Neural progenitor cell (in vitro differentiated cells): ENCODE measurements around the gene PRICKLE1. TPM values are rescaled to one million over a fixed set of nuclear protein-coding genes. Genes with fewer than 3 reads are reported as not detected.

Experiments
- DNase-seq: peaks from one replicate; pipeline ENCODE4 v3.0.0-alpha.2; 2016; ENCODE audit warnings: low spot score
- H2AFZ ChIP-seq: fragments of 200-600 bp; sonication (generic); replicated peaks from 2 replicates; pipeline ENCODE4 v1.6.1; 2016; ENCODE audit warnings: antibody characterized with exemption
- H3F3A ChIP-seq: fragments of 200-600 bp; sonication (generic); 2 replicates; pipeline ENCODE4 v1.6.1; 2016; ENCODE audit warnings: antibody characterized with exemption, low read depth
- H3K27ac ChIP-seq: fragments of 200-600 bp; sonication (generic); 2 replicates; pipeline ENCODE4 v1.5.1; 2016; ENCODE audit warnings: mild to moderate bottlenecking
- H3K27me3 ChIP-seq: fragments of 200-600 bp; sonication (generic); 2 replicates; pipeline ENCODE4 v1.6.1; 2016; ENCODE audit warnings: mild to moderate bottlenecking, moderate library complexity
- H3K36me3 ChIP-seq: fragments of 200-600 bp; sonication (generic); 2 replicates; pipeline ENCODE4 v1.5.1; 2016
- H3K4me1 ChIP-seq: fragments of 200-600 bp; sonication (generic); 2 replicates; pipeline ENCODE4 v1.6.1; 2016; ENCODE audit warnings: mixed run types
- H3K4me2 ChIP-seq: fragments of 200-600 bp; sonication (generic); 2 replicates; pipeline ENCODE4 v1.6.1; 2016
- H3K4me3 ChIP-seq: fragments of 200-600 bp; sonication (generic); 2 replicates; pipeline ENCODE4 v1.5.1; 2016
- H3K79me2 ChIP-seq: fragments of 200-600 bp; sonication (generic); 2 replicates; pipeline ENCODE4 v1.6.1; 2016; ENCODE audit warnings: low read depth
- H3K9ac ChIP-seq: fragments of 200-600 bp; sonication (generic); 2 replicates; pipeline ENCODE4 v1.6.1; 2016
- H3K9me3 ChIP-seq: fragments of 200-600 bp; sonication (generic); 2 replicates; pipeline ENCODE4 v1.5.1; 2016; ENCODE audit warnings: low read depth
- H4K20me1 ChIP-seq: fragments of 200-600 bp; sonication (generic); 2 replicates; pipeline ENCODE4 v1.6.1; 2016; ENCODE audit warnings: low read depth
- H3K27ac Mint-ChIP-seq: 3 replicates; pipeline ENCODE4 v1.8.0; 2021; ENCODE audit warnings: mixed read lengths
- H3K27me3 Mint-ChIP-seq: 2 replicates; pipeline ENCODE4 v1.8.0; 2022; ENCODE audit warnings: low read depth, mild to moderate bottlenecking, inconsistent platforms, moderate library complexity, mixed read lengths; ENCODE audit not compliant: insufficient read depth
- H3K36me3 Mint-ChIP-seq: 3 replicates; pipeline ENCODE4 v1.8.0; 2021; ENCODE audit warnings: mixed read lengths
- H3K4me1 Mint-ChIP-seq: 3 replicates; pipeline ENCODE4 v1.8.0; 2021; ENCODE audit warnings: mixed read lengths
- H3K4me3 Mint-ChIP-seq: 3 replicates; pipeline ENCODE4 v1.8.0; 2021; ENCODE audit warnings: mild to moderate bottlenecking, moderate library complexity, mixed read lengths
- H3K9me3 Mint-ChIP-seq: 3 replicates; pipeline ENCODE4 v1.8.0; 2020; ENCODE audit warnings: mixed read lengths
- EZH2 ChIP-seq: fragments of 200-600 bp; sonication (generic); IDR thresholded peaks from 2 replicates; pipeline ENCODE4 v1.6.1; 2017; ENCODE audit warnings: antibody characterized with exemption, mild to moderate bottlenecking, moderate library complexity
- EZH2phosphoT487 ChIP-seq: fragments of 200-600 bp; sonication (generic); IDR thresholded peaks from 2 replicates; pipeline ENCODE4 v1.6.1; 2017; ENCODE audit warnings: antibody characterized with exemption
- total RNA-seq: library from RNA; depleted of rRNA; stranded (reverse); fragments of >200 nt; gene quantifications from 2 replicates; pipeline ENCODE4 v1.2.3, GENCODE V29; 2015; ENCODE audit warnings: low replicate concordance
- TF ChIP-seq, protein P1 (sequence below): fragments of 200-600 bp; sonication (generic); IDR thresholded peaks from 2 replicates; pipeline ENCODE4 v1.5.1; 2017; ENCODE audit warnings: antibody characterized with exemption, mild to moderate bottlenecking

Gene PRICKLE1
- total RNA-seq, 1 donor from 2014 or later = 4.0 TPM

DNA sequence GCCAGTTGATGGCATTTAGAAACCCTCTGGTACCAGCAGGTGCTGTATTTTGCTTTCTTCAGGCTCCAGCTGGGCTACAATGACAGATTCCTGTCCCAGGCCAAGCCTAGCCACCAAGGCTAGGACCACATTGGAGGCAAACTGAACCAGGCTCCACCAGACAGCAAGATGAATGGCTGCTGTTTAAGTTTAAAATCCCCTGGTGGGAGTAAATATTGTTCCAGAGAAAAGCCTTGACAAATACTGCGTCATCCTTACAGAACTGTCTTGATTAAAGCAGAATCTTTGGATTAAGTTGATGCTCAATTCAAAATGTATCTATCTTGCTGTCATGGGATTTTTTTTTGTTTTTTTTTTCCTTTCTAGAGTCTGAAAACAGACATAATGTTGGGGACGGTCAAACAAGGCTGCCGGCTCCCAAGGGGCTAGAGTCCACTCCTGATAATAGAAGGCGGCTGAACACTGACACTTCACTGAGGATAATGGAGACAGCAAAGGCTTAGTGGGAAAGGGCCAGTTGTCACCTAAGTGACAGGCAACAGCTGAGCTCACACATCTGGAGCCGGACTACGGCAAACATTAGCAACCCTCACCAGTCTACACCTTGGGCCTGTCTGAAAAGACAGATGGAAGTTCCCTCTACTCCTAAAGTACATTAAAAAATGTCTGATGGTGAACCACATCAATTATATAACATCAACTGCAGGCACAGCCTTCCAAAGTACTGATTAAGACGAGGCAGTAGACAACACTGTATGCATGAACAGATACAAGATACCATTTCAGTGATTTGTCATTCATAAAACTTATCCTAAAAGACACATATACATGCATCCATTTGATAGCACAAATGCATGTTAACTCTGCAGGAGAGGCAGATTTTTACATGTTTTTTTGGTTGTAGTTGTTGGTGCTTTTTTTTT lies 1.7 kb downstream of the PRICKLE1 start:
- Histone ChIP-seq H3K27ac (no peak overlapping the region), H3K27me3 (peaks cover 49% of the 10 kb centered on the region), H3K9me3 (no peaks in the 10 kb centered on the region), H3K4me3 (peak overlapping the region; percentile 69), H3K79me2 (no peaks in the 10 kb centered on the region), H3K36me3 (no peaks in the 10 kb centered on the region), H3K4me2 (peak overlapping the region; percentile 92), H2AFZ (no peak overlapping the region), H3F3A (peaks cover 3% of the 10 kb centered on the region), H3K4me1 (peaks cover 7% of the 10 kb centered on the region), H3K9ac (no peak overlapping the region), H4K20me1 (no peaks in the 10 kb centered on the region)
- DNase-seq = no peak
- no peak overlapping the region for H3K27ac Mint-ChIP-seq
- TF ChIP-seq EZH2phosphoT487 (no peak), EZH2 (no peak)
- TF ChIP-seq, protein P1, sequence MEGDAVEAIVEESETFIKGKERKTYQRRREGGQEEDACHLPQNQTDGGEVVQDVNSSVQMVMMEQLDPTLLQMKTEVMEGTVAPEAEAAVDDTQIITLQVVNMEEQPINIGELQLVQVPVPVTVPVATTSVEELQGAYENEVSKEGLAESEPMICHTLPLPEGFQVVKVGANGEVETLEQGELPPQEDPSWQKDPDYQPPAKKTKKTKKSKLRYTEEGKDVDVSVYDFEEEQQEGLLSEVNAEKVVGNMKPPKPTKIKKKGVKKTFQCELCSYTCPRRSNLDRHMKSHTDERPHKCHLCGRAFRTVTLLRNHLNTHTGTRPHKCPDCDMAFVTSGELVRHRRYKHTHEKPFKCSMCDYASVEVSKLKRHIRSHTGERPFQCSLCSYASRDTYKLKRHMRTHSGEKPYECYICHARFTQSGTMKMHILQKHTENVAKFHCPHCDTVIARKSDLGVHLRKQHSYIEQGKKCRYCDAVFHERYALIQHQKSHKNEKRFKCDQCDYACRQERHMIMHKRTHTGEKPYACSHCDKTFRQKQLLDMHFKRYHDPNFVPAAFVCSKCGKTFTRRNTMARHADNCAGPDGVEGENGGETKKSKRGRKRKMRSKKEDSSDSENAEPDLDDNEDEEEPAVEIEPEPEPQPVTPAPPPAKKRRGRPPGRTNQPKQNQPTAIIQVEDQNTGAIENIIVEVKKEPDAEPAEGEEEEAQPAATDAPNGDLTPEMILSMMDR = no peak
- H3K9me3 Mint-ChIP-seq = no peaks in the 10 kb centered on the region
- H3K36me3 Mint-ChIP-seq = no peaks in the 10 kb centered on the region
- H3K4me3 Mint-ChIP-seq = peak overlapping the region; percentile 86
- peaks cover 22% of the 10 kb centered on the region for H3K27me3 Mint-ChIP-seq
- H3K4me1 Mint-ChIP-seq = peaks cover 24% of the 10 kb centered on the region

DNA sequence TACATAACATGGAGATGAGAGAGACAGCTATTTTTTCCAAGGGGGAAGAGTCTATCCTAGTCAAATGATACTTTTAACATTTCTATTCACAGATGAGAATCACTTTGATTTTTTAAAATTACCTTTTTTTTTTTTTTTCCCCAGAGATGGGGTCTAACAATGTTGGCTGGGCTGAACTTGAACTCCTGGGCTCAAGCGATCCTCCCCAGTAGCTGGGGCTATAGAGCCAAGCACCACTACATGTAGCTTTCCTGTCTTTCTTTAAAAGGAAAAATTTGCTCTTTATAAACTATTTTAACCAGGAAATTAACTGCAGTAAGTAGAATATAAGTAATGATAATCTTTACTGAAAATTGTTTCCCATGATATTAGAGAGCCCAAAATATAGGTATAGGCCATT lies 3.3 kb downstream of the PRICKLE1 start:
- H3K27me3 Mint-ChIP-seq = peaks cover 17% of the 10 kb centered on the region
- H3K27ac ChIP-seq = no peak overlapping the region
- no peak for DNase-seq
- H3K4me3 ChIP-seq = no peak overlapping the region
- no peaks in the 10 kb centered on the region for H3K9me3 ChIP-seq
- H3K4me1 ChIP-seq = peaks cover 7% of the 10 kb centered on the region
- no peaks in the 10 kb centered on the region for H3K36me3 Mint-ChIP-seq
- no peaks in the 10 kb centered on the region for H4K20me1 ChIP-seq
- H3K79me2 ChIP-seq = no peaks in the 10 kb centered on the region
- peaks cover 3% of the 10 kb centered on the region for H3F3A ChIP-seq
- H3K36me3 ChIP-seq = no peaks in the 10 kb centered on the region
- no peak overlapping the region for H3K4me2 ChIP-seq
- no peak overlapping the region for H3K4me3 Mint-ChIP-seq
- no peak overlapping the region for H2AFZ ChIP-seq
- no peaks in the 10 kb centered on the region for H3K9me3 Mint-ChIP-seq
- peaks cover 24% of the 10 kb centered on the region for H3K4me1 Mint-ChIP-seq
- H3K9ac ChIP-seq = no peak overlapping the region
- no peak overlapping the region for H3K27ac Mint-ChIP-seq
- TF ChIP-seq EZH2phosphoT487 (no peak), EZH2 (no peak)
- TF ChIP-seq, protein P1 = no peak
- H3K27me3 ChIP-seq = peaks cover 43% of the 10 kb centered on the region

DNA sequence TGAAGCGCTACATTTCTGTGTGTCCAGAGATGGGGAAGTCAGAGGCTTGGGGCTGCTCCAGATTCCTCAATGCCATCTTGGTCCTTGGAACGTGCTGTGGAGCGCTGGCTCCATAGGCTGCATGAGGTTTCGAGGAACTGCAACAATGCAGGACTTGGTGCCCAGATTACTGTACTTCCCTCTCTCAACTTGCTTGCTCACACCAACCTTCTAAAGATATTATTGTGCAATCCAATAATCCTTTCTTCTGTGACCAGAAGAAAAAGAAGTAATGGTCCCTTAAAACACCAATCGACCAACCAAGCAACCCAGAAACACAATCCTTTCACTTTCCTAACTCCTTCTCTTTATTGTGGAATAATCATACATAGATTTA lies 3.7 kb downstream of the PRICKLE1 start:
- H3K27me3 Mint-ChIP-seq = peaks cover 16% of the 10 kb centered on the region
- Histone ChIP-seq H3F3A (peaks cover 2% of the 10 kb centered on the region), H3K9ac (no peak overlapping the region), H2AFZ (no peak overlapping the region), H3K27ac (no peak overlapping the region), H3K79me2 (no peaks in the 10 kb centered on the region), H3K4me2 (no peak overlapping the region), H4K20me1 (no peaks in the 10 kb centered on the region), H3K27me3 (peaks cover 39% of the 10 kb centered on the region), H3K4me3 (no peak overlapping the region), H3K9me3 (no peaks in the 10 kb centered on the region), H3K4me1 (peaks cover 7% of the 10 kb centered on the region), H3K36me3 (no peaks in the 10 kb centered on the region)
- H3K4me3 Mint-ChIP-seq = no peak overlapping the region
- no peak overlapping the region for H3K27ac Mint-ChIP-seq
- no peaks in the 10 kb centered on the region for H3K9me3 Mint-ChIP-seq
- H3K36me3 Mint-ChIP-seq = no peaks in the 10 kb centered on the region
- no peak for DNase-seq
- H3K4me1 Mint-ChIP-seq = peaks cover 24% of the 10 kb centered on the region
- TF ChIP-seq, protein P1 = no peak
- TF ChIP-seq EZH2phosphoT487 = no peak
- TF ChIP-seq EZH2 = no peak
